OCI-LY1 (cell line): ENCODE results near the gene SFXN4.
A peak's percentile ranks its signal among the peaks of the same experiment; 100 is the strongest.

Source experiments
- CTCF ChIP-seq: fragments of 200-600 bp; sonication (generic), shearing (Covaris generic); IDR thresholded peaks from 2 replicates; pipeline ENCODE4 v1.5.1; 2017; ENCODE audit warnings: mild to moderate bottlenecking, antibody characterized with exemption, low read length, moderate library complexity, mixed read lengths
- EZH2 ChIP-seq: fragments of 200-600 bp; sonication (generic), shearing (Covaris generic); IDR thresholded peaks from 2 replicates; pipeline ENCODE4 v1.8.0; 2017; ENCODE audit warnings: borderline replicate concordance, mixed run types, mild to moderate bottlenecking, antibody characterized with exemption, low read length, moderate library complexity, mixed read lengths

GRCh38 chr10:119198438-119198837, 32.9 kb upstream of the SFXN4 start:
- TF ChIP-seq CTCF = peak; percentile 64
- TF ChIP-seq EZH2 = no peak
